ENCODE measurements around the gene C2orf81. TPM values are rescaled to one million over a fixed set of nuclear protein-coding genes. Genes with fewer than 3 reads are reported as not detected.
"Not testable (repeated sequence)": the region's sequence is repeated elsewhere in the genome, so short reads cannot be mapped to it uniquely, and the experiment has no call there.

The C2orf81 gene
- total RNA-seq, 1 experiment from 2014 or later: 0.70 TPM

GRCh38 chr2:74442483-74443297 is 21.3 kb upstream of the C2orf81 start:
- DNase-seq (ENCODE audit: low spot score): not testable (repeated sequence)

DNA sequence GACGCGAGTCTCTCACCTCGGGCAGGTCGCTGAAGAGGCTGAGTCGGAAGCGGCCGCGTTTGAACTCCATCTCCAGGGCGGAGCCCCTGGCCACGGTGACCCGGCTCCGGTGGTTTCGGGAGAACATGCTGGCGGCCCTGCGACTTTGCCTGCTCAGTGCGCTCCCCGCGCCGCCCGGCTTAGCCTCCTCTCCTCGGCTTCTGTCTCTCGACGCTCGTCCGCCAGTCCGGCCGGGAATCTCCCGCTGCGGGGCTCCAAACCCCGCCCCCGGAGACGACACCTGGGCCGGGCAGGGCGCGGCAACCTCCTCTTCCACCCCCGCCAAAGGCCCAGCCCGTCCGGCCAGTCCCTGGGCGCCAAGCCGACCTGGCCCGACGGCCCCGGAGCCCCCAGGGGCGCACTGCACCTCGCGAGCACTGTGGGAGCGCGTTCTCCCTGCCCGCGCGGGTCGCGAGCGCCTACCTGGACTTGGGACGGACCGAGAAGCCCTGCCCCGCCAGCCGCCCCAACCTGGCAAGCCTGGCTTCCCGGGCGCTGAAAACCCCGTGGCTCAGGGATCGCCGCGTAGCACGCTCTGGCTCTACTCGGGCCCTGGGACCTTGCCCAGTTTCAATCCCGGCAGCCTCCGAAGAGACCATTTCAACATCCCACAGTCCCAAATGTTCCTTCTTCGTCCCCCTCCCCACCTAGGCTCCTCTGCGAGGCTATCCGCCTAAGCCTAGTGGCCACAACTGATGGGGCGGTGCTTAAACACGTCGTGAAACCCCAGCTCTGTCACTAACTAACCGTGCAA is 20.5 kb upstream of the C2orf81 start, which contains the start of gene RTKN:
Gene RTKN, minus strand, starts transcription at position 248 of the 793 bp plus-strand sequence. Its CDS starts 121 bp downstream, at position 127.
- DNase-seq (ENCODE audit: low spot score): no peak

DNA sequence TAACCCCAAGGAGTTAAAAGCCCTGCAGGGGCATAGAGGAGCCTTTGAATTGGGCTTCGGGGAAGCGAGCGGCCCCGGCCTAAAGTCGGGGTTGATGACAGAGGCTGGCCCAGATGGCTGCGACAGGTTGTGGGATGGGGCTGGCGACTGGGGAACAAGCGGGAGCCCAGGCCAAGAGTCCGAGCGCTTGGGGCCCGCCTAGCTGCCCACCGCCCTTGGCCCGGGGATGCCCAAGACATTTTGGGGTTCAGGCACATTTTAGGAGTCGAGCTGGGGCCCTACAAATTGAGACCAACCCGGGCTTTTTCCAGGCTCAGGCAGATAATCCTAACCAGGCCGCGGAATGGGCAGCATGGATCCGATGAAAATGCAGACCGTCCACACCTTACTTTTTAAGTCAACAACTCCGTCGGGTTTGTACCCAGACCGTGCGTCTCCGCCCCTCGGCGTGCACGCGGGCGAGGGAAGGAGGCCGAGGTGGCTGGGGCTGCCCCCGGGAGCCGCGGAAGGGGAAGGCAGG is 19.8 kb upstream of the C2orf81 start:
- DNase-seq (ENCODE audit: low spot score): no peak

- DNase-seq (ENCODE audit: low spot score): peak; percentile 70
Measured at GRCh38 chr2:74440378-74441169, 19.2 kb upstream of the C2orf81 start.

DNA sequence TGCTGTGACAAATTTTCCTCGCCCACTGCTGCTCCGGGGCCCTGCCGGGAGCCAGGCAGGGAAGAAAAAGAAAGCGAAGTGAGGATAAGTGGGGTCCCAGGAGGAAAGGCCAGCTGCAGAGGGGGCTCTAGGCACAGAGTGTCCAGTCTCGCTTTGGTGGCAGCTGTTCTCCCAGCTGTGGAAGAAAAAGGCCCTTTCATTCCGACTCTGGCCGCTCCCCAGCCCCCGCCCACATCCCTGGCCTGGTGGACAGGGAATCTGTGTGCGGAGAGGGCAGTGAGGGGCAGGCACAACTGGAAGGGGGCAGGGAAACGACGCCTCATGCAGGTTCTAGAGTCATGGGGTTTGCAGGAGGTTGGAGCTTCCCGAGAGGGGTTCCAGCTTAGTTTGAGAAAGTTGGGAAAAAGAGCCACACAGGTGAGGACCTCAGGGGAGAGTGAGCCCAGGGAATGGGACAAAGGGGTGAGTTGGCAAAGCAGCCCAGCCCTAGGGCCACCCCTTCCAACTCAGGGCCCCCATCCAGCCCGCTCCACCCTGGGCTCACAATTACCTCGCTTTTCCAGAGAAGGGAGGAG is 18.5 kb upstream of the C2orf81 start:
- peak; percentile 41 for DNase-seq (ENCODE audit: low spot score)

DNA sequence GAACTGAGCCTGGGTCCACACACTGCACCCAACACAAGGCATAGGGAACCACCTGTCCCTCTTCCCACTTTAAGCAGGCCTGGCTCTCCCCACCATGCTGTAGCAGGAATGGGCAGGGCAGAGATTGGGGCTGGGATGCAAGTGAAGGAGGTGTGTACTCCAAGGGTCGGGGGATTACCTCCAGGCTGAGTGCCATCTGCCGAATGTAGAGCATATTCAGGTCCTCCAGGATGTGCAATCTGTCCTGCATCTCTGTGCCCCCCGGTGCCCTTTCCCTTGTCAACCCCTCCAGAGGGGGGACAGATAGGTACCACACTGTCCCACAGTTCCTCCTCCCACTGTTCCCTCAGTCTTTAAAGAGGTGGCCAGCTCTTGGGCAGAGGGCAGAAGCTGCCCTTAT is 18.0 kb upstream of the C2orf81 start:
- DNase-seq (ENCODE audit: low spot score): no peak

GRCh38 chr2:74438248-74438647 is 16.8 kb upstream of the C2orf81 start:
- DNase-seq (ENCODE audit: low spot score): no peak

DNA sequence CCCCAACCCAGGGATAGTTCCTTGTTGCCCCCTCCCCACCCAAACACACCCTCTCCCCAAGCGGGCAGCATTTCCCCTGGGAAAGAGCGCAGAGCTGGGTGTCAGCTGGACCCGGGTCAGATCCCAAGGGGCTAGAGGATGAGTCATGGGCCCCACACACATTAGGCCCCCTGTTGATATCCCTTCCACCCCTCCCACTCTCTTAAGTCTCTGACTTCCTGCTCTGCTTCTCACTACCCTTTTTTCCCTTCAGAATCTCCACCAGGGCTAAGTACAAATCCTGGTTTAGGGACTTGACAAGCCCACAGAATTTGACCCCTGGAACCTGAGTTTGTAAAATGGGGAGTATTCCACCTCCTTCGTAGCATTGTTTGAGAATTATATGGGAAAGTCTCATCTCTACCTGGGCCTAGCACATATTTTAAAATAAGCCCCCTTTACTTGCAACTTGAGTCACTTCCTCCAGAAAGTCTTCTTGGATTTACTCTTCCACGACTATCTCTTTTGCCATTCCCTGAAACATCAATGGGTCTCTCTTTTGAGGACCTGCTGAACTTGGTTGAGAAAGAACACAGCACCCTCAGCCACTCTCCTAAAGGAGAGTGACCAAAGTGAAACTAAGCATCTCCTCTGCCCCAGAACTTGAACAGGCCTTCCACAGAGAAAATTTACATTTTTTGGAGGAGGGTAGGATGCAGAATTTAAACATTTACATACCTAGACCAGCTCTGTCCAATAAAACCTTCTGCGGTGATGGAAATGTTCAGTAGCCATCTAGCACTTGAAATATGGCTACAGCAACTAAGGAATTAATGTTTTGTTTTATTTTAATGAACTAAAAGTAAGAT is 15.7 kb upstream of the C2orf81 start:
- DNase-seq (ENCODE audit: low spot score): no peak

DNA sequence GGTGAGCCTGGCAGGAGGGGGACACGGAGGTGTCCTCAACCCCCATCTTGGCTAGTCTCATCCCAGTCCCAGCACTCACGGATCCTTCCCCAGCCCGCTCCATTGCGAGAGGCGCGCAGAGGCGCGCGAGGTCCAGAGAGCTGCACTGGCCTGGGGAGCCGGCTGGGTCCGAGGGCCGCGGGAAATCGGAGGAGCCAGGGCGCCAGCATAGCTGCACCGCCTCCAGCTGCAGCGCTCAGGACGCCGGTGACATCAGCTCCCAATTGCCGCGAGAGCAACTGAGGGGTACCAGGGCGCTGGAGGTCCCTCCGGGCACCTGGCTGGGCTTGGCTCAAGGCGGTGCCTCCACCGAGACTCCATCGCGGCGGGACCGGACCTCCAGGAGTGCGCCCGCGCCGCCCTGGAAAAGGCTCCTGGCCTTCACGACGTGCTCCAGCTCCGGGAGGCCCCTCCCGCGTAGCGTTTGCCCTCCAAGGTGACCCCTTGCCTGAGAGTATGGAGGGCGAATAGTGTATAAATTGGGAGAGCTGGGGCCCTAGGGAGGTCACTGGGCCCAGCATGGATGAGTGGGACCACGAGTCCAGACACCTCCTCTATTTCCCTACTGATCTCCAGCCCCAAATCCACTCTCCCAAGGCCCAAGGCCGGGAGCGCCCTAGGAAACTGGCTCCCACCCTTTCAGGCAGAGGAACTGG is 14.8 kb upstream of the C2orf81 start:
- no peak for DNase-seq (ENCODE audit: low spot score)

- DNase-seq (ENCODE audit: low spot score): no peak
Measured at GRCh38 chr2:74430502-74430901, 9.1 kb upstream of the C2orf81 start.

GRCh38 chr2:74429487-74430451 is 8.3 kb upstream of the C2orf81 start:
- DNase-seq (ENCODE audit: low spot score): no peak

DNA sequence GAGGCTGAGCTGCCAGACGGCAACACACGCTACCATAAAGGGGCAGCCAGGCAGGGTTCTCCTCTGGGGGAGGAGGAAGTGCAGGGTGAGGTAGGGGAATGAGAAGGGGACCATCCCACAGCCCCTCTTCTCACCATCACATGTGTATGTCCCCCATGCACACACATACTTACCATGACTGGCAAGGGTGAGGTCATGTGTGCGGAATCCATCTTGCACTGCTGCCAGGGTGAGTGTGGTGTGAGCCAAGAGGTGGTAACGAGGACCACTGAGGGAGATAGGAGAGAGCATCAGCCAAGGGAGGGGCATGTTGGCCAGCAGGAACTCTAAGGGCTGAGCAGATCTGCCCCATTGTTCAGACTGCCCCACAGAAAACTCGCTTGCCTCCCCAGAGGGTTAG is 7.3 kb upstream of the C2orf81 start:
- no peak for DNase-seq (ENCODE audit: low spot score)

- DNase-seq (ENCODE audit: low spot score): no peak
Measured at GRCh38 chr2:74427551-74427950, 6.1 kb upstream of the C2orf81 start.

GRCh38 chr2:74426181-74426758 is 4.9 kb upstream of the C2orf81 start:
- DNase-seq (ENCODE audit: low spot score): no peak

DNA sequence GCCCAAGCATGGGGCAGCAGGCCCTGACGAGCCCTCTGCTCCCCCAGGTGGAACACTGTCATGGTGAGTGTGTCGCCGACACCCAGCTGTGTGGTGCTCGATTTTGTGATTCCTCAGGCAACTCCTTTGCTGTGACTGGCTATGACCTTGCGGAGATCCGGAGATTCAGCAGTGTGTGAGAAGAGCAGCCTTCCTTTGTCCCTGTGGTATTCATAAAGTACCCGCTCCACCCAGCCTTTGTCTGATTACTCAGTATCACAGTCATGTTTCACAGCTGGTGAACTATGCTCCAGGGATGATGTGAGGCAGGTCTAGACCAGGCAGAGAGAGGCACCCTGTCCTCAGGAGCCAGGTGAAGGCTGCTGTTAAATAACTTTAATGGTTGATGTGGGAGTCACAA is 4.1 kb upstream of the C2orf81 start:
- DNase-seq (ENCODE audit: low spot score): no peak

- DNase-seq (ENCODE audit: low spot score): no peak
Measured at GRCh38 chr2:74424995-74425406, 3.6 kb upstream of the C2orf81 start.

GRCh38 chr2:74424139-74424992 is 2.9 kb upstream of the C2orf81 start:
- DNase-seq (ENCODE audit: low spot score): no peak
